HG02623 (cell line): Measurements from ENCODE around the gene PLEKHN1.

Experiments used
- ATAC-seq: cut with Tn5 transposase; IDR thresholded peaks from one replicate; pipeline ENCODE4 v1.9.1; 2021; ENCODE audit warnings: moderate library complexity; ENCODE audit not compliant: unreplicated experiment

The PLEKHN1 gene, protein sequence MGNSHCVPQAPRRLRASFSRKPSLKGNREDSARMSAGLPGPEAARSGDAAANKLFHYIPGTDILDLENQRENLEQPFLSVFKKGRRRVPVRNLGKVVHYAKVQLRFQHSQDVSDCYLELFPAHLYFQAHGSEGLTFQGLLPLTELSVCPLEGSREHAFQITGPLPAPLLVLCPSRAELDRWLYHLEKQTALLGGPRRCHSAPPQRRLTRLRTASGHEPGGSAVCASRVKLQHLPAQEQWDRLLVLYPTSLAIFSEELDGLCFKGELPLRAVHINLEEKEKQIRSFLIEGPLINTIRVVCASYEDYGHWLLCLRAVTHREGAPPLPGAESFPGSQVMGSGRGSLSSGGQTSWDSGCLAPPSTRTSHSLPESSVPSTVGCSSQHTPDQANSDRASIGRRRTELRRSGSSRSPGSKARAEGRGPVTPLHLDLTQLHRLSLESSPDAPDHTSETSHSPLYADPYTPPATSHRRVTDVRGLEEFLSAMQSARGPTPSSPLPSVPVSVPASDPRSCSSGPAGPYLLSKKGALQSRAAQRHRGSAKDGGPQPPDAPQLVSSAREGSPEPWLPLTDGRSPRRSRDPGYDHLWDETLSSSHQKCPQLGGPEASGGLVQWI

DNA sequence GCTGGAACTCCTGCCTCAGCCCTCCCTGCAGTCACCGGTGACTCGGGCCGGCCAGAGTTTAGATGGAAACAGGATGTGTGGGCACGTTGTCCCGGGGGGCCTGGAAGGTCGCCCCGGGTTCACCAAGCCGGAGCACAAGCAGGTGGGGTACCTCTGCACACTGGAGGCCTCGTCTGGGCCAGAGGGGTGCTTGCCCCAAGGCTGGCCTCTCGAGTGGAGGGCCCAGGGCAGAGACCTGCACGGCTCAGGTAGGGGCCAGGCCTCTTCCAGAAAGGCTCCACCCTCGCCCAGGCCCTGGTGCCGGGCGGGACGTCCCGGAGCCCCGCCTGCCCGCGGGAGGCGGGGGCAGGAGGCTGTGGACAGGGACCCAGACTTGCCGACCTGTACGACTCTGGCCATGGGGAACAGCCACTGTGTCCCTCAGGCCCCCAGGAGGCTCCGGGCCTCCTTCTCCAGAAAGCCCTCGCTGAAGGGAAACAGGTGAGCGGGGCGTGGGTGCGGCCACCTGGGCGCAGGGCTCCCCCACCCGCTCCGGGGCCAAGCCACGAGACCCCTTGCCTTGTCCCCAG, at the start of gene PLEKHN1:
TSS of gene PLEKHN1 (plus strand) at position 348 of the 569 bp plus-strand sequence. CDS start at position 398, 50 bp downstream.
- ATAC-seq: peak; percentile 12

DNA sequence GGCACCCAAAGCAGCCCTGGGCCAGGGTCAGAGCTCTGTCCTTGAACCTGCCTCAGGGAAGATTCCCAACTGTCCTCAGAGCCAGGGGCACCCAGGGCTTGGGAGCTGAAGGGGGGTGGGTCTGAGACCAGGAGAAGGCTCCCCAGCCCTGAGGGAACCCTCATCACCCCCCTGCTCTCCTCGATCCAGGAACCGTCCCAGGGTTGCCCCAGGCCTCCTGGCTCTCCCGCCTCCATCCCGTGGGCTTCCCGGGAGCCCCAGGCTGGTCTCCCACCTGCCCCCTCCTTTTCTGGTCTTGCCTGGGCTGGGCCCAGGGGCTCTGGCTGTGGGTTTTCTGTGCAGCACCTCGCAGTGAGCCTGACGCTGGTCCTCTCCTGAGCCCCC, 49.2 kb upstream of the PLEKHN1 start:
- ATAC-seq: no peak

DNA sequence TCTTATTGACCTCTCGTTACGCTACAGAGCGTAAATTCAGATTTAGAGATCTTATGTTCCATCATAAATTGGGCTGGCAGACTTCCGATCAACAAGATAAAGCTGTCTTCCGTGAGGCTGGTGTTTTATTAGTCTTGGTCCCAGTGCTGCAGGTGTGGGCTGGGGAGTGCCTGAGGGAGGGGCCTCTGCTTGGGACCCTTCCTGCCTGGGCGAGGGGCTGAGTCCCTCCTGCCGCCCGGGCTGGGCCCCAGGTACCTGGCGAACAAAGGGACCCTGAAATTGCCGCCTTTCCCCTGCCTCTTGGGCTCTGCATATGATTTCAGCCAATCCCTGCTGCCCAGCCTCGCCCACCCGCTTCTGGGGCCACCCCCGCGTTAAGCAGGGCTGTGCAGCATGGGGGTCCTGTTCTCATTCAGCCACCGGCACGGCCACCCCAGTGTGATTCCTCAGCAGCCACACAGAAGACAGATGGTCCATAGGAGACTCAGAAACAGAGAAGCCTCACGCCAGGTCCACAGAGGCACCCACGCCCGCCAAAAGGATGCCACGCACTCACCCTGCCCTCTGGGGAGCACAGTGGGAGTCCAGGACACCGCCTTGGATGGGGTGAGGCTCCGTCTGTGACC, 48.7 kb upstream of the PLEKHN1 start:
- no peak for ATAC-seq

DNA sequence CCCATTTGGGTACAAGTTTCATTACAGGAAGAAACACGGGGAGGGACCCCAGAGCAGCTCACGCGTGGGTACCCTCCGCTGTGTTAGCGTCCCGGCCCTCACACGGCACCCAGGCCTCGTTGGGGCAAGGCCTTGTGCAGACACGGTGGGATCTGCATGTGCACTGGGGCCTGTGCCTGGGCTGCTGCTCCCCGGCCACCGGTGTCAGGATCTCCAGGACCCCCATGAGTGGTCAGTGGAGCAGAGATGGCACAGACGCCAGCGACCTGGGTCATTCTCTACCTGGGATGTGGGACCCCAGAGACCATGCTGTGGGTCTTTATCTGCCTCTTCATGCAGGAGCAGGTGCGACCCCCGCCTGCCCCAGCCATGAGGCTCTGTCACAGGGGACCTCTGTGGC, 47.9 kb upstream of the PLEKHN1 start:
- ATAC-seq: no peak

DNA sequence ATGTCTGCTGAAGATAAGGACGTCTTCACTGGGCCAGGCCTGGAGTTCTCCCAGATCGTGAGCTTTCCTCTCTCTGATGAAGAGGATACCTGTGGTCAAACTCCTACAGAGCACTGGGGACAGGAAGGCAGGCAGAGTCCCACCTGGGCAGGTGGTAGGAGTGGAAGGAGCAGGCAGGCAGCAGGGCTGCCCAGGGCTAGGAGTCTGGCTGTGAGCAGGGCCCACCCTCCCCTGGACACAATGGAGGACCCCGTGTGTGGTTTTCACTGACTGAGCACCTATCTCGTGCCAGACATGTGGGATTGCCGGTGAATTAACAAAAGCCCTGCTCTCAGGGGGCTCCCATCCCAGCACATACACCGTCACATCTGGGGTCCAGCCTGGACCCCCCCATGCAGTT, 47.4 kb upstream of the PLEKHN1 start:
- no peak for ATAC-seq

DNA sequence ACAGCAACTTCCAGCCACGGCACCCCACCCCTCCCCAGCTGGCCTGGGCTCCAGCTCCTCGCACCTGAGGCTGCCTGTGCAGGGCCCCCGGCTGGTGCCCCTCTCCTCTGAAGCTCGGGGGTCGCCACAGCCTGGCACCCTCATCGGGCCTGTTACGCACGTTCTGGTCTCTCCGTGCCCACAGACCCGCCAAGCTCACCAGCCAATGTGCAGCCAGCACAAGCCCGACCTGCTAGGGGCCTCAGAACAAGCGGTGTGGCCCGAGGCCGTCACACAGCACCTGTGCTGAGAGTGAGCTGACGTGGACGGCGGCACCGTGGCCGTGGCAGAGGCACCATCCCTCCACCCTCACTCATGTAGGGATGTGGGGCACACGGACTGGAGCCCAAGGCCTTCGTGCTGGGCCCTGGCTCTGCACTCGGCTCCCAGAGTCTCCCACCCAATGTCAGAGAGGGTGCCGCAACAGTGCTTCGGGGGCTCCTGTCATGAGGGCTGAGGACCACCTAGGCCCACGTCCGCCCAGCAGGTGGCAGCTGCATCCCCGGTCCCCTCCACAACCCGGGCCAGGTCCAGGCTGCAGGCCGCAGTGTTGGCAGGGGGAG, 46.9 kb upstream of the PLEKHN1 start:
- ATAC-seq: no peak

DNA sequence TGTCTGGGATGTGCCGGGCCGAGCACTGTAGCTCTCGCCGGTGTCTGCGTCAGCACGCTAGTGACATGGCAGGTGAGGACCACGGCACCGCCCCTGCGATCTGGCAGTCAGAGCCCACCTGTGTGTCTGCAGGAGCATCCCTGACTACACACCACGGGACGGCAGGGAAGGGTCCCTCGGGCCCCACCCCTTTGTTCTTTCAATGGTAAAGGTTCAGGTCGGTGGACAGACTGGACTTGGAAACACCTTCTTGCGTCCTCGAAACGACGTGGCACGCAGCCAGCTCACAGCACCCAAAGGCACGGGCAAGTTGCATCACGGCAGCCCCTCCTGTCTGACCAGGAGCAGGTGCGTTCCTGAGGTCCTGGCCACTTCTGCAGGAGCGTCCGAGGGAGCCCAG, 46.3 kb upstream of the PLEKHN1 start:
- no peak for ATAC-seq

DNA sequence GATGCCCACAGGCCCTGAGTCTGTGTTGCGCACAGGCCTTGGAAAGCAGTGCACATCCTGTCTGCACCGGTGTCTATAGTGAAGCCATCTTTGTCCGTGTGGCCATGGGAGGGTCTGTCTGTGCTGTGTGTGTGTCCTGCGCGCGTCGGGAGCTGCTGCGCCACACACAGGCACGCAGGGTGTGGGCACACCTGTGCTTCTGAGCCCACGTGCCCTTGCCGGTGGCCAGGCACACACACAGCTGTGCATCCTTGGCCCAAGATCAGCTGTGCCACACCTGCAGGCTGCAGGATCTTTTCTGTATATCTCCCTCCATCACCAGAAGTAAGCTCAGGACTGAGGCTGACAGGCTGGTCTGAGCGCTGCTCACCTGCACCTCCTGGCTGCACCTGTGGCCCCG, 45.8 kb upstream of the PLEKHN1 start:
- ATAC-seq: no peak

DNA sequence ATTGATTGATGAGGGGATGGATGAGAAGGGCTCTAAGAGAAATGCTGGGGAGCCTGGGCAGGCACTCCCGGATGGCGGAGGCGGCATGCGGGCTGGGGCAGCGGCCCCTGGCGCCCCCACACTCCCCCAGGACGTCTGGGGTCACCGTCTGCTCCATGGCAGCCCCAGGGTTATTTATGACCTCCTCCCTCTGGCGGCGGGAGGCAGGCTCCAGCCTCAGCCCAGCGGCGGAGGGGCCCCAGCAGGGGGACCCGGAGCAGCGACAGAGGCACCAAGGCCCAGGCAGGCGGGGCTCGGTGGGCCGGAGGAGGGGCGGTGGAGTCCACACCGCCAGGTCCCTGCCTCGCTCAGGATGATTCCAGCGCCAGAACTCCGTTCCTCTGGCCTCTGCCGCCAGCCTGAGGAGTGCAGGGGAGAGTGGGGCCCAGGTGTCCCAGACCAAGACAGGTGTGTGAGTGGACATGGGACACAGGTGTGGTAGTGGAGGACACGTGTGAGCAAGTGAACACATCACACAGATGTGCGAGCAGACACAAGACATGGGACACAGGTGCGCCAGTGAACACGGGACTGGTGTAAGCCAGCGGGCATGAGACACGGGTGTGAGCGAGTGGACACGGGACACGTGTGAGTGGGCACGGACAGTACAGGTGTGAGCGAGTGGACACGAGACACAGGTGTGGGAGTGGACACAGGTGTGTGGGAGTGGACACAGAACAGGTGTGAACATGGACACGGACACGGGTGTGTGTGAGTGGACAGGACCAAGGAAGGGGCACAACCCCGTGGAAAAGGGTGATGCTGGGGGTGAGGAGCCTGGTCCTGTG, 45.1 kb upstream of the PLEKHN1 start:
- ATAC-seq: no peak

DNA sequence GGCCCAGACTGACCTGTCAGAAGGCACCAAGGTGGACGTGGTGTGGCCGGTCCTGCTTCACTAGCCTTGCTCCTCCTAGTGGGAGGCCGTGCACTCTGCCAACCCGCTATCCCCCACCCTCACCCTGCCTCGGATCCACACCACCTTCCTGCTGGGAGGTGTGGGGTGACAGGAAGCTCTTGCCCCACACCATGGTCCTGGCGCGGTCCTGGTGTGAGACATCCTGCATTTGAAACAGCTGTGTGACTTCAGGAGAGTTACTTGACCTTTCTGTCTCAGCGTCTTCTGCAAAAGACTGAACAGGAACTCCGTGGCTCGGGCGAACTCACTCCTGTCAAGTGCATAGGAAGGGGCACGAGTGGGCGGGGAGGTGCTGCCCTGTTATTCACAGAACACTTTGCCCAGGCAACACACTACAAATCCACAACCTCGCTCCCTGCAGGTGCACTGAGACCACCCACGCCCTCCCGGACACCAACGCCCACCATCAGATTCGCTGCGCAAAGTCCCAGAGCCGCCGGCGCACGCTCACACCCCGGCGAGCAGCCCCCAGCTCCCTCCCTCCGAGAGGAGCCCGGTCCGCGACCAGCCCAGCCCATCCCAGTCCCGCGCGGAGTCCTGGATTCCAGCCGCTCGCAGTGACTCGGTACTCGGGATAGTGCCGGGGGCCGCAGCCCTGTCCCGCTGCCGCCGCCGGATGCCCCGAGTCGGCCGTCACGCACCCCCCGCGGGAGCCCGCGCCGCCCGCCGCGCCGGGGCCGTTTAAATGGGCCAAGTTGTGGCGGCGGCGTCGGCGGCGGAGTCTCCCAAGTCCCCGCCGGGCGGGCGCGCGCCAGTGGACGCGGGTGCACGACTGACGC, 42.9 kb upstream of the PLEKHN1 start, which contains the start of gene SAMD11:
TSS of gene SAMD11 (plus strand) at position 793 of the 860 bp plus-strand sequence. CDS start 509 bp downstream, outside the sequence.
- no peak for ATAC-seq

DNA sequence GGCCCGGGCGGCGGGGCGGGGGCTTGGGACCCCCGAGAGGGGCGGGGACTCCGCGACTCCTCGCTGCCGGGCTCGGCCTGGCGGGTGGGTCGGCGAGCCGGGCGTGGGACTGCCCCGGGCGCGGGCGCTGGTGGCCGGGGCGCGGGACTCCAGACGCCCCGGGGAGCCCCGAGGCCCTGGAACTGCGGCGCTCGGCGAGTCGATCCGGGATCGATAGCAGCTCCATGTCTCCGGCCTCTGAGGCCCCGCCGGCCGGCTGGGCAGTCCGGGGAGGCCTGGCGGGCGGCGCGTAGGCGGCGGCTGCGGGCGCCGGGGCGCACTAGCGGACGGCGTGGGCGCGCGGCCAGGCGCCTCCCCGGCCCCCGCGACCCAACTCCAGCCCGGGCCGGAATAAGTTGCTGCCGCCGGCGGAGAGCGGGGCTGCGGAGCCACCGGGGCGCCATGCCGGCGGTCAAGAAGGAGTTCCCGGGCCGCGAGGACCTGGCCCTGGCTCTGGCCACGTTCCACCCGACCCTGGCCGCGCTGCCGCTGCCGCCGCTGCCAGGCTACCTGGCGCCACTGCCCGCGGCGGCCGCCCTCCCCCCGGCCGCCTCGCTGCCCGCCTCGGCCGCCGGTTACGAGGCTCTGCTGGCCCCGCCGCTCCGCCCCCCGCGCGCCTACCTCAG, 42.2 kb upstream of the PLEKHN1 start:
- ATAC-seq: no peak

DNA sequence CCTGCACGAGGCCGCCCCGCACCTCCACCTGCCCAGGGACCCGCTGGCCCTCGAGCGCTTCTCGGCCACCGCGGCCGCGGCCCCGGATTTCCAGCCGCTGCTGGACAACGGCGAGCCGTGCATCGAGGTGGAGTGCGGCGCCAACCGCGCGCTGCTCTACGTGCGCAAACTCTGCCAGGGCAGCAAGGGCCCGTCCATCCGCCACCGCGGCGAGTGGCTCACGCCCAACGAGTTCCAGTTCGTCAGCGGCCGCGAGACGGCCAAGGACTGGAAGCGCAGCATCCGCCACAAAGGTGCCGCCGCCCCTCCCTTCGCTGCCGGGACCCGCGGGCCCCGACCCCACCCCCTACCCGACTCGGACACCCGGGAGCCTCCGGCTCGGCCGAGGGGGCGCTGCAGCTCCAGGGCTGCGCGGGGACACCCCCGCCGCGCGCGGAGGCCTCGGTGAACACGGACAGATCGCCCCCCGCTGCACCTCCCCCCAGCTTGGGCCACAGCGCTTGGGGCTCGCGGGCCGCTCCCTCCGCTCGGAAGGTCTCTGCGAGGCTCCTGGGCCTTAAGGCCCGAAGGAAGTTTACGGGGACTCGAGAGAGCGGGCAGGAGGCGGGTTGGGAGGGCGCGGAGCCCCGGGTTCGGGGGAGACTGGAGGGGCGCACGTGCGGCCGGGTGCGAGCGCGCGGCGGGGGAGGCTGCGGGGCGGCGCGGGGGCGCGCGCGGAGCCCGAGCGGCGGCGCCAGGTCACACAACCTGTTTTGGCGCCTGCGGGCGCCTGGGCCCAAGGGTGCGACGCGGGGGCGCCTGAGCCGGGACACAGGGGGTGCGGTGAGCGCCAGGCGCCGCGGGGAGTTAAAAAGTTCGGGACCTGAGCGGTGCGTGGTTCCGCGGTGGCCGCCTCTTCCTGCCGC, 41.4 kb upstream of the PLEKHN1 start:
- ATAC-seq: no peak

DNA sequence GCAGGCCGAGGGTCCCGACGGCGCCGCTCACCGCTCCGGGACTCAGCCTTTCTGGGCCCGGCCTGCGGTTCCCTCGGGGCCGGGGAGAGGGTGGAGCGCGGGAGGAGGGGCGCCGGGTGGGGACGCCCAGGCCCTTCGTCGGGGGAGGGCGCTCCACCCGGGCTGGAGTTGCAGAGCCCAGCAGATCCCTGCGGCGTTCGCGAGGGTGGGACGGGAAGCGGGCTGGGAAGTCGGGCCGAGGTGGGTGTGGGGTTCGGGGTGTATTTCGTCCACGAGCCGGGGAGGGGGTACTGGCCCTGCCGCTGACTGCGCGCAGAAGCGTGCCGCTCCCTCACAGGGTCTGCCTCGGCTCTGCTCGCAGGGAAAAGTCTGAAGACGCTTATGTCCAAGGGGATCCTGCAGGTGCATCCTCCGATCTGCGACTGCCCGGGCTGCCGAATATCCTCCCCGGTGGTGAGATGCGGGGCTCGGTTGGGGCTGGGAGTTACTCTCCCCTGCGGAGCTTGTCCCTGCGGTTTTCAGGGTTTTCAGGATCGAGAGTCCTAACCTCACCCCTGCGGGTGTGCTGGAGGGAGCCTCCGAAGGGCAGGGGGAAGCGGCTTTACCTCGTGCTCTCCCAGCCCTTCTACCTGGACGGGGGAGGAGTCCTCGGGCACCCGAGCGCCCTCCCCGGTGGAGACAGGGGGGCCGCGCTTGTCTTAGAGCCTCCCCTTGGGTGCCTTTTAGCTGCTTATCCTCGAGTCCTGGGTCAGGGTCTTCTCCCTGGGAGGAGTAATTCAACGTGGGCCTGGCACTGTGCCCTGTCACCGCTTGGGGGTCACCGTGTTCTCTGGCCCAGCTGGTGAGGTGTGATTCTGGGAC, 40.5 kb upstream of the PLEKHN1 start:
- ATAC-seq: no peak

DNA sequence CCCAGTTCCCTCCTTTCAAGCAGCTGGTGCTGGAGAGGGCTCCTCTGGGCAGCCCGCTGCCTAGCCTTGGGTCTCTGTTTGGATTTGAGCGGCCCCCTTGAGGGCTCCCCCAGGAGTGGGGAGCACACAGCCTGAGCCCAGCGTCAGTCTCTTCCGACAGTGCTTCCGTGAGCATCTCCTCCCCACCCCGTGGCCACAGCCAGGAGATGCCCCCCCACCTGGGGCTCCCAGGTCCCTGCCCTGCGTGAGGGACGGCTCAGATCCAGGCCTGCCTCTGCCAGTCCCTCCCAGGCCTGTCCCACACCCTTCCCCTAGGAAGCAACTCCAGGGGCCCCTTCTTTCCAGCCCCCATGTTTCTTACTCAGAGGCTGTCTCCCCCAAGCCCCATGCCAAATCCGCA, 39.0 kb upstream of the PLEKHN1 start:
- ATAC-seq: no peak

DNA sequence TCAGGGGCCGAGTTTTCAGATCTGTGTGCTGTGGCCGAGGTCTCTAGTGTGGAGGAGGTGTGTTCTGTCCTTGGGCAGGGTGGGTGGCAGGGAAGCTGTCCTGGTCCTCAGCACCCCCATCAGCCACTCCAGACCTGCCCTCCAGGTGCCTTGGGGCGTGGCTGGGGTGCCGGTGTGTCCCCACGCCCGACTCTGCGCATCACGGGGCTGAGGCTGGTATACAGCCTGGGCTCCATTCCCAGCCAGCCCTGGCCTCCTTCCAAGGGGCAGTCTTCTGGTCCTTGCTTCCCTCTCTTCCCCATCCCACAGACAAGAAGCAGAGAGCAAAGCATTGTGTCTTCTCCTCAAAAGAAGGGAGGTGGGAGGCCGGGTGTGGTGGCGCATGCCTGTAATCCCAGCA, 38.5 kb upstream of the PLEKHN1 start:
- no peak for ATAC-seq

DNA sequence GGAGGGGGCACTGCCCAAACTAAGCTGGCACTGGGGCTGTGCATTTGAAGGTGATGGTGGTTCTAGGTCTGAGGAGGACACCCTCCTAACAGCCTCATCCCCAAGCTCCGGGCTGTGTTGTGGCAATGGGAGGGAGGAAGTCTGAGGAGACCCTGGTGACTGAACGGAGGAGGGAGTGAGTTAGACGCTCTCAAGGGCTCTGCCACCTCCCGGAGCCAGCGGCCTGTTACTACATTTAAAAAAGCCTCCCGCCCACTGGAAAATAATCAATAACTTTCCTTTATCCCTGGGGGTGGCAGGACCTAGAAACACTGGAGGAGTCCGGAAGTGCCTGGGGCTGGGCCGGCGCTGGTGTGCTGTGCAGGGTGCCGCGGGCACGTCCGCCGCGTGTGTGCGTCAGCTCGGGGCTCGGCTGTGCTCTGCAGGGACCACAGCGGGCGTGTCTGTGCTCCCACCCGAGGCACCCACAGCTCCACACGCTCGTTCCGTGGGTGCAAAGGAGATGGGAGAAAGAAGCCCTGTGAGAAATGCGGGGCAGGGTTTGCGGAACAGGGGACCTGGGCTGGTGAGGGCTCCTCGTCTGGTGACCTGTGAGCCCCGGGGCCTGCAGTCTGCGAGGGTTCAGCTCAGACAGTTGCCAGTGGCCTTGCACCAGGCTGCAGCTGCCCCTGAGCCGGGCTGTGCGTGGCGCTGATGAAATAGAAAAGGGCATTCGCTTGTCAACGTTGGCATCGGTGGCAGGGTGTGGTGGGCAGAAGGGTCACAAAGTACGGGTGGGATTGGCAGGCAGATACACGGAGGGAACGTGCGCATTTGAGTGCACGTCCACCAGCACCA, 37.2 kb upstream of the PLEKHN1 start:
- no peak for ATAC-seq
